Measurements from ENCODE around the gene UGT1A5.
"Not testable (repeated sequence)": the region's sequence is repeated elsewhere in the genome, so short reads cannot be mapped to it uniquely, and the experiment has no call there.

- not testable (repeated sequence) for TF ChIP-seq POLR2A, CTCF (IDR thresholded peaks at IDR 0.05)
These were observed 24.4 kb downstream of the UGT1A5 start for GRCh38 chr2:233736868-233737653.
